Activated T-cell treated with anti-CD3 and anti-CD28 coated beads, Interleukin-2, amount 50 U/mL, for 1 hour (primary cell): ENCODE results near the gene EPHA8.

Experiments used
- DNase-seq: peaks from one replicate; pipeline ENCODE4 v3.0.0-alpha.2; 2020

The EPHA8 gene

DNA sequence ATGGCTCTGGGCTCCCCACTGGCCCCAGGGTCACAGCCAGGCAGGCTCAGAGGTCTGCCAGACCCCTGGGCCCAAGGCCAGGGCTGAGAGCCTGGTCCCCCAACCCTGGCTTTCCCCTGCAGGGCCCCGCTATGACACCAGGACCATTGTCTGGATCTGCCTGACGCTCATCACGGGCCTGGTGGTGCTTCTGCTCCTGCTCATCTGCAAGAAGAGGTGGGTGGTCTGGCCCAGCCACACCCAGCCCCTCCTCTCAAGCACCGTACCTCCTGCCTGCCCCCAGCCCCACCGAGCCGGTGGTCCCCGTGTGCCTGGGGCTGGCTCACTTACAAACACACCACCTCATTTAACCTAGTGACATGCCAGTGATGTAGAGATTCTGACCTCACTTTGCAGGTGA, 31.8 kb downstream of the EPHA8 start:
- DNase-seq, result no peak

DNA sequence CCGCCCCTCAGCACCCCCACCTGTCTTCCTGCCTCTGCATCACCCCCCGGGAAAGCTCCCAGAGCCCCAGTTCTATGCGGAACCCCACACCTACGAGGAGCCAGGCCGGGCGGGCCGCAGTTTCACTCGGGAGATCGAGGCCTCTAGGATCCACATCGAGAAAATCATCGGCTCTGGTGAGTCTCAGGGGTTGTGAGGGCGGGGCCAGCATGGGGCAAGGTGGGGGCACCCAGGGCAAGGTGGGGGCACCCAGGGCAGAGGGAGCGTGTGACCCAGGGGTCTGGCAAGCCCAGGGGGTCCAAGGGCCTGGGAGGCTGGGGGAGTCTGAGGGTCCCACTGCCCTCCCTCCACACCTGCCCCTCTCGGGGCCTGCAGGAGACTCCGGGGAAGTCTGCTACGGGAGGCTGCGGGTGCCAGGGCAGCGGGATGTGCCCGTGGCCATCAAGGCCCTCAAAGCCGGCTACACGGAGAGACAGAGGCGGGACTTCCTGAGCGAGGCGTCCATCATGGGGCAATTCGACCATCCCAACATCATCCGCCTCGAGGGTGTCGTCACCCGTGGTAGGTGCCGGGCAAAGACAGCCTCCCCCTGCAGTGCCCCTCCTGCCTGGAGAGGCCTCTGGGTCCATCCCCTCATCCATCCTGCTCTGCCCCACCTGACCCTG, 34.1 kb downstream of the EPHA8 start:
- no peak for DNase-seq

DNA sequence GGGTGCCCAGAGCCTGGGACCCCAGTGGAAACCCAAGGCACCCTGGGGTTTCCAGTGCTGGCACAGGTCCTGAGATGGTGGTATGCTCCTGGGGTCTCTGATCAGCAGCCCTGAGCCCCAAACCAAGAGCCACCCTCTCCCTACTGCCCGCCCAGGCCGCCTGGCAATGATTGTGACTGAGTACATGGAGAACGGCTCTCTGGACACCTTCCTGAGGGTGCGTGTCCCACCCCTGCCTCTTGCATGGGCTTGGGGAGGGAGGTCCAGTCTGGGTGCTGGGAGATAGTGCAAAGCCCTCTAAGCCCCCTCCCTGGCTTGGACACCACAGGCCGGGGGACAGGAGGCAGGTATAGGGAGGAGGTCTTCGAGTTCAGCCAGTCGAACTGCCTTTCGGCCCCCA, 34.7 kb downstream of the EPHA8 start:
- no peak for DNase-seq

DNA sequence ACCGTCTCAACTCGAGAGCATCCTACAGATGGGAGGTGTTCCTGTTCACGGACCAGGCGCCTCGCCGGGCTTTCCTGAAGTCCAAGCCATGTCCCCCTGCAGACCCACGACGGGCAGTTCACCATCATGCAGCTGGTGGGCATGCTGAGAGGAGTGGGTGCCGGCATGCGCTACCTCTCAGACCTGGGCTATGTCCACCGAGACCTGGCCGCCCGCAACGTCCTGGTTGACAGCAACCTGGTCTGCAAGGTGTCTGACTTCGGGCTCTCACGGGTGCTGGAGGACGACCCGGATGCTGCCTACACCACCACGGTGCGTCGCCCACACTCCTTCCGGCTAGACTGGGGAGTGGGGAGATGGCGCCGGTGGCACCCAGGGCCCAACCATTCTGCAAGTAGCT, 35.4 kb downstream of the EPHA8 start:
- no peak for DNase-seq

DNA sequence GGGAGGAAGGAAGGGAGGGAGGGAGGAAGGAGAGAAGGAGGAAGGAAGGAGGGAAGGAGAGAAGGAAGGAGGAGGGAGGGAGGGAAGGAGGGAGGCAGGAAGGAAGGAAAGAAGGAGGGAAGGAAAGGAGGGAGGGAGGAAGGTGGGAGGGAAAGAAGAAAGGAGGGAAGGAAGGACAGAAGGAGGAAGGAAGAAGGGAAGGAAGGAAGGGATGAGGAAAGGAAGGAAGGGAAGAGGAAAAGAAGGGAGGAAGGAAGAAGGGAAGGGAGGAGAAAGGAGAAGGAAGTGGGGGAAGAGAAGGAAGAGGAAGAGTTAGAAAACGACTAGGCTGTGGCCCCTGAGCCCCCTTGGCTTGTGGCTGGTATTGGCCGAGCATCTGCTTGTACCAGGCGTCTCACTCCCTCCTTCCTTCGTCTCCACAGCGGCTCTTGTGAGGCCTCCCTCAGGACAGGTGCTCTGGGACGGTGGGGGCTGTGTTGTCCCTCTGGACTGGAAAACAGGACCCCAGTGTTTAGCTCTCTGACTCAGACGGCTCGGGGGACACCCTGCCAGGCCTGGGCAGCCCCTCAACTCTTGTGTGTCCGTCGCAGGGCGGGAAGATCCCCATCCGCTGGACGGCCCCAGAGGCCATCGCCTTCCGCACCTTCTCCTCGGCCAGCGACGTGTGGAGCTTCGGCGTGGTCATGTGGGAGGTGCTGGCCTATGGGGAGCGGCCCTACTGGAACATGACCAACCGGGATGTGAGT, 37.0 kb downstream of the EPHA8 start:
- no peak for DNase-seq

DNA sequence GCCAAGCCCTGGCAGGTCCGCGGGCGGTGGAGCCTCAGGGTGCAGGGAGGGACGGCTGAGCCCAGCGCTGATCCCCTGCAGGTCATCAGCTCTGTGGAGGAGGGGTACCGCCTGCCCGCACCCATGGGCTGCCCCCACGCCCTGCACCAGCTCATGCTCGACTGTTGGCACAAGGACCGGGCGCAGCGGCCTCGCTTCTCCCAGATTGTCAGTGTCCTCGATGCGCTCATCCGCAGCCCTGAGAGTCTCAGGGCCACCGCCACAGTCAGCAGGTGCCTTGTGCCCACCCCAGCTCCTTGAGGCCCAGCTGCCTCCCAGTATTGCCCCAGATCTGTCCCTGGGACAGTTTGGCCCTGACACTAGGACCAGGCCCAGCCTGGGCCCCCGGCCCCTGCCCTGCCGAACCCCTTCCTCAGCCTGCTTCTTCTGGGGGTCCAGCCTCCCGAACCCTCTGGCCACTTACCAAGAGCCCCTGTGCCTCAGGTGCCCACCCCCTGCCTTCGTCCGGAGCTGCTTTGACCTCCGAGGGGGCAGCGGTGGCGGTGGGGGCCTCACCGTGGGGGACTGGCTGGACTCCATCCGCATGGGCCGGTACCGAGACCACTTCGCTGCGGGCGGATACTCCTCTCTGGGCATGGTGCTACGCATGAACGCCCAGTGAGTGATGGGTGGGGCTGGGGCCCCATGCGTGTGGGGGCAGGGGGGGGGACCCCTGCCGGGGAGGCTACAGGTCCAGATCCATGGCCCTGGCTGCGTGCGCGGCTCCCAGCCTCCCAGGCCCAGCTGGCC, 37.7 kb downstream of the EPHA8 start:
- DNase-seq, result no peak

DNA sequence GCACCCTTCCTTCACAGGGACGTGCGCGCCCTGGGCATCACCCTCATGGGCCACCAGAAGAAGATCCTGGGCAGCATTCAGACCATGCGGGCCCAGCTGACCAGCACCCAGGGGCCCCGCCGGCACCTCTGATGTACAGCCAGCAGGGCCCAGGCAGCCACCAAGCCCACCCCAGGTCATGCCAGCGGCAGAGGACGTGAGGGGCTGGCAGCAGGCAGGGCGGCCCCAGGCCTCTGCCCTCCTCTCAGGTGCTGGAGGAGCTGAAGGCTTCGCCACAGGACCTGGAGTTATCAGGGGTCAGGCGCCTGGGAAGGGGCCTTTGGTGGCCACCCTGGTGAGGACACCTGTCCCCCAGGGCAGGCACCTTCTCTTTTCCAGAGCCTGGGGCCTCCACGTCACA, 38.3 kb downstream of the EPHA8 start:
- DNase-seq, result no peak

DNA sequence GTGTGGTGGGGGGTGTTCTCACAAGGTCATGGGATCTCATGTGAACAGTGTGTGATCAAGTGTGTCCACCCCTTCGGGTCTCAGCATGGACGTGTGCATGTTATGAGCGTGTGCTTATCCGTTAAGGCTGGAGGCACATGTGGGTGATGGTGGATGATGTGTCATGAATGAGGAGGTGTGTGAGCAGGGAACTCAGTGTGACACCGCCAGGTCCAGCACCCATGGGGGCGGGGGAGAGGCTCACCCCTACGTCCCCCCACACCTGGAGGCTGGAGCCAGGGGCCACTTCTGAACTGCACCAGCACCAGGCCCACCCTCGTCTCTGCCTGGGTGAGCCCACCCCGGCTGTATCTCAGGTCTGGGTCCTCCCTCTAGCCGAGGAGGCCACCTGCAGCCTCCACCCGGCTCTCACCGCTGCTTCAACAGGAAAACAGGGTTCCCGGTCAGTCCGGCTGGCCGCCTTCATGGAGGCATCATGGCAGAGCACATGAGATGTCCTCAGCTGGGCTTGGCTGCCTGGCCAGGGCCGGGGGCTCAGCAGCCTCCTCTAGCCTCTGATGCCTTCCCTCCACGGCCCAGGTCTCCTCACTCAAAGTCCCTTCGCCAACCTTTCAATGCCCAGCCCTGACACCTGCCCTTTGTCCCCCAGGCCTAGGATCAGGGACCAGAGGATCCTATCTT, 38.9 kb downstream of the EPHA8 start:
- DNase-seq, result no peak

DNA sequence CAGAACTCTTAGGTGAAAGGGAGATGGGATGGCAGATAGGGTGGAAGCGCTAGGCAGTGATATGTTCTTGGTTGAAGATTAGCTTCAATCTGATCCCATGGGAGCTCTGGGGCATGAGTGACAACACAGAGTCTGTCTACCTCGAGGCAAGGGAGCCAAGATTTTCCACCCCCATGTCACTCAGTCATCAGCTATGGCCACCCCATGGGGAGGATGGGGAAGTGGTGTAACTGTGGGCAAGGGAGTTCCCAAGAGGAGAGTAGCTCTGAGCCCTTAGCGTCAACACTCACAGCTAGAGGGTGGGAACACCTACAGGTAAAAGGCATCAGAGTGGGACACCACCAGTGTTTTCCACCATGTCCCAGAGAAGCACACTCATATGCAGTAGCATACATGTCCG, 42.9 kb downstream of the EPHA8 start:
- no peak for DNase-seq

DNA sequence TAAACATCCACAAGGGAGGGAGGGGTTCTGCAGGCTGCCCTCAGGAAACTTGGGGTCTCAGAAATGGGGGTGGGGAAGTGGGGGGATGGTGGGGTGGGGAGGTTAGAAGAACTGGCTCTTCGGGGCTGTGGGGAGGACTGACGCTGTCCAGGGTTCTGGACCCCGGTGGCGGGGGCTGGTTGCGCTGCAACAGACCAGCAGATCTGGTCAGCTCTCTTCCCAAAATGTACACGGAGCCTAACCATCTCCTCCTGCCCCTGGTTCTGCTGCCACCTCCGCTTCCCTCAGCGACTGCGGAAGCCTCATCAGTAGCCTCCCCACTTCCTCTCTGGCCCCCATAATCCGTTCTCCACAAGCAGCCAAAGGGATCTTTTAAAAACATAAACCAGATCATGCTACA, 43.9 kb downstream of the EPHA8 start:
- DNase-seq, result no peak

DNA sequence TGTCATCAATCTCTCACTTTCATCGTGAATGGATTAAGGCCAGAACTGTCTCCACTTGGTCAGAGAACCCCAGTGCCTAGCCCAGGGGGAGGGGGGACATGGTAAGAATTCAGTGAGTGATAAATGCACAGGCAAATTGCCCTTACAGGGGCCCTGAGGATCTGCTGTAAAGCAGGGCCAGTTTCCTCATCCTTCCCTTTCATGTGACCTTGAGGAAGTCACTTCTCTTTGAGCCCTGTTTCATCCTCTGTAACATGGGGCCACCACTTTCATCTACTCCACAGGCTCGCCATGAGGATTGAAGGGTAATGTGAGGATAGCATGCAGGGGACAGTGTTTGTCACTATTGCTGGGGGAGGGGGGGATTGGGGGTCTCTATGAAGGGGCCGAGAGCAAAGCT, 45.1 kb downstream of the EPHA8 start:
- no peak for DNase-seq

DNA sequence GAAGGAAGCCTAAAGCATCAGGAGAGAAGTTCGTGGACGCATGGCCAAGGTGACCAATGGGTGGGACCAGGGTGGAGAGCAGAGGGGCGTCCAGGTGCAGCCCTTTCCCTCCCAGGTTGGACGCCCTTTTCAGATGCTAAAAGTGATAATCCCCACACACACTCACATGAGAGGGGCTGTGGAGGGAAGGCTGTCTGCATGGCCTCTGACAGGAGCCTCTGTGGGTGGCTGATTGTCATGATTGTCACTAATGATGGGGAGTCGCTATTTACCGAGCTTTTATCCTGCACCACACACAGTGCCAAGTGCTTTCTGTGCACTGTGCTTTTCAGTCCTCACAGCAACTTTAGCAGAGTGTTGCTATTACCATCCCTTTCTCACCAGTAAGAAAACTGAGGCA, 46.0 kb downstream of the EPHA8 start:
- DNase-seq, result no peak

DNA sequence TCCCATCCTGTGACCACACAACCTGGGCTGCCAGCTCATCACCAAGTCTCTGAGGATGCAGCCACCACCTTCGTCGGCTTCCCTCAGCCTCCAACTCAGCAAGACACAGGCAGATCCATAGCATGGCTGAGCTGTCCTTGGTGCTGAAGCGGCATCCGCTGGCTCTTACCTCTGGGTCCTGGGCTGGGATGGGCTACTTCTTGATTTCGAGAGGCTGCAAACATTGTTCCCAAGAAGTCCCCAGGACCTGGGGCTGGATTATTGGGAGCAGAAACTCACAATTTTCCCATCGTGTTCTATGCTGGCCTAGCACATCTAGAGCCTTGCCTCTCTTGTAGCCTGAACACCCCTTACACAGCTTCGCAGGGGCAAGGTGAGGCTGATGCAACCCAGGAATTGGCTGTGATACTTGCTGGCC, 48.2 kb downstream of the EPHA8 start:
- DNase-seq, result no peak

DNA sequence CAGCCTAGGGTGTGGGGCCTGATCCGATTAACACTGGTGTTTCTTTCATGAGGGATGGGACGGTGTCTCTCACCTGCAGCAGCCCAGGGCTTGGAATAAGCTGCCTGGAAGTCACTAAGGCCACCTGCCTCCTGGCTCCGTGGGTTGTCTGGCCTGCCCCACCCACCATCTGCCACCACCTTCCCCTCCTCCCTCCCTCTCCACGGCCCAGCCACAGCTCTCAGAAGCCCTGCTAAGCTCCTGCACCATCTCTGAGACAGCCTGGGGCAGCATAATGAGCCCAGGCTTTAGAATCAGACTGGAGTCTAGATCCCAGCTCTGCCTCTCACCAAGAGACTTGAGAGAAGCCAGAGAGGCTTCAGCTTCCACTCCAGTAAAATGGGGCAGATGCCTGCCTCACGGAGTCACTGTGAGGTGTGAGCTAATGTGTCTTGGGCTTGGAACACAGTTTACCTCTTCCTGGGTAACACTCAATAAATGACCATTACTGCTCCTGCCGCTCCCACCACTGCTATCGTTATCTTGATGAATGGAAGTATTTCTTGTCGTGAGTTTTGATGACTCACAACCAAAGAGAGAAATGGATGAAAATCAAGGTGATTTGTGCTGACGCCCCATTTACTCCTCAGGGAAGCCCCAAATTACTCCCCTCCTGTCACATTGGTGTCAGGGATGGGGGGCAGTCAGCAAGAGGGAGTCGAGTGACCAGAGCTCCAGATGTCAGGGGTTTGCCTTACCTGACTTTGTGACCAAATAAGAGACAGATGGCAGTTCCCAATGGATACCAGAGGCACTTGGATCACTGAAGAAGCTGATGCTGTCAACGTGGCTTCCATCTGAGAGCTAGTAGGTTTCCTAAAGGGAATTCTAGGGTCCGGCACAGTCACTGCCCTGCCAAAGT, 49.6 kb downstream of the EPHA8 start:
- no peak for DNase-seq

DNA sequence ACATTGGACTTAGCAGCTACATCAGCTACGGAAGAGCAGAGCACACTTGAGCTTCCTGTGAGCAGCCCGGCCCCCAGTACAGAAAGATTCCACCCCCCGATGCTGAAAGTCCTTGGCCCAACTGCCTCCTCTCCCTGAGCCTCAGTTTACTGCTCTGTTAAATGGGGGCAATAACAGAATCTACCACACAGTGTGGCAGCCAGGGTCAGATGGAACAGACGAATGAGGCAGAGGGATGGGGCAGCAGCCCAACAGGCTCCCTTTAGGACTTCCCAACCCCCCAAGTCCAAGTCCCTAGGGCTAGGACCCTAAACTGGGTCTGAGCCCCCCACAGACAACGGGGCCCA, 50.3 kb downstream of the EPHA8 start:
- DNase-seq, result no peak

DNA sequence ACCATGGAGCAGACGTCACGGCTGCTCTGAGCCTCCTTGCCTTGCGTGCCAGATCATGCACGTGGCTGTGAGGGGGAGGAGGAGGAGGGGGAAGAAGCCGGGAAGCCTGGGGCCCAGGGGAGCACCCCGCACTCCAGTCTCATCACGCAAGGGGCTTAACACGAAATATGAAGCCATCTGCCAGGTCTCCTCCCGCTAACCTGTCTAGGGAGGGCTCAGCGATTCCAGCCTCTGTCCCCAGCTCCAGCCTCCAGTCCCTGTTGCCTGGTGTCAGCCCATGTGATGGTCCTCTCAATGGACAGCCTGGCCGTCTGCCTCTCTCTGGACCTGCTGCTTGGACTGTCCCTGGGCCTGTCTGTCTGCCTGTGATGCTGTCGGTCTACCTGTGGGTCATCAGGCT, 50.7 kb downstream of the EPHA8 start:
- no peak for DNase-seq

DNA sequence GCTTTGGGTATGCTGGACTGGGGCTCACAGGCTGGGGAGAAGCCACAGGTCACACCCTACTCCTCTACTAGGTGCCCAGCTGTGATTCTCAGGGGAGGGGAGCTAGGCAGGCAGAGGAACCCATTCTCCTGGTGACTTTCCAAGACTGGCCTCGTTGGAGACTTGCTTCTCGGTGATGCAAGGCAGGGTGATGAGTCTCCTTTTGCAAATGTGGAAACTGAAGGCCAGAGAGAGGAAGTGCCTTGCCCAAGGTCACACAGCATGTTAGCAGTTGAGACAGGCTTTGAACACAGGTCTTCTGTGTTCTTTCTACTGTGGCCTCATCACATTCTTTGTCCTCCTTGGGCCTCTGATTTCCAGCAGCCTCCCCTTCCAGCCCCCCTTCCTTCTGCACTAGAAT, 52.6 kb downstream of the EPHA8 start:
- no peak for DNase-seq

DNA sequence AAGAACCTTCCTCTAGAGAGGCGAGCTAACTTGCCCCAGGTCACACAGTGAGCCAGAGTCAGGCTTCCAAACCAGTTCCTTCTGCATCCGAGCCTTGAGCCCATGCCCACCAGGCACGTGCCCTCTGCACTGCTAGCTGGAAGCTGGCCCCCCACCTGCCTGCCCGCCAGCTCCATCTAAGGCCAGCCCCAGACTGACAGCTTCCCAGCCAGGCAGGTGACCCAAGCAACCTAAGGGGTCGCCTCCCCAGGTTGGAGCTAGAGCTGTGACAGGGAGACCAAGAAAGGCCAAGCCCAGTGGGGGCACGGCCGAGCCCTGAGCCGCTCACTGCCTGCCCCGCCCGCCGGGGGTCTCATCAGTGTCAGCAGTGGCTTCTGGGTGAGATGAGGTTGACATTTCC, 53.3 kb downstream of the EPHA8 start:
- no peak for DNase-seq

DNA sequence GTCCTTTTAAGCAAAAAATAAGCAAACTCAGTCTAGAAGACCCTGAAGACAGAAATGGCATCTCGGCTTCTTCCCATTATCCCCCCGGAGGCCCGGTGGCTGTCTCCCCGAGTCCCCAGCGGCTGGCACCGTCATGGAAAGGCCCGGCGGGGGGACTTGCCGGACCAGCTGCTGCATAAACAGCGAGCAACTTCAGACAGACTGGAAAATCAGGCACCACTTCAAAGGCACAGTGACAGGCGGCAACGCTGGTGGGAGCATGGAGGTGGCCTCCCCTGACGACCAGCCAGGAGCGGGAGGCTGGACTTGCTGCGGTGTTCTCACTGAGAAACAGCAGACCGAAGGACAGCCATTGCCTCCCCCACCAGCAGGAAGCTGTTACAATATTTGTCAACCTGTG, 54.8 kb downstream of the EPHA8 start:
- no peak for DNase-seq

DNA sequence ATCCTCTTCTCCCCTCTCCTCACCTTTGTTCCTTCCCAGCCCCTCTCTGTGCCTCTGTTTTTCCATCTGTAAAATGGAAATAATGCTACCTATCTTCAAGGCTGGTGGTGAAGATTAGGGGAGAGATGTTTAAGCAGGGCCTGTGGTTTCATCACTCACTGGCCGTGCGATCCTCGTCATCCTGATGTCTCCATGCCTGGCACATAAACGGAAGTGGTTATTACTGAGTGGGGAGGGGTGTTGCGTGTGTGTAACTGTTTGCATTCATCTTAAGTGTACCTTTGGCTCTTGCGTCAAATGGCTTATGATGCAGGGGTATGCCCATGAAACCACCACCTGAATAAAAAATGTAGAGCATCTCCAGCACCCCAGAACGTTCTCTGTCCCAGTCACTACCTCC, 56.0 kb downstream of the EPHA8 start:
- DNase-seq, result no peak

DNA sequence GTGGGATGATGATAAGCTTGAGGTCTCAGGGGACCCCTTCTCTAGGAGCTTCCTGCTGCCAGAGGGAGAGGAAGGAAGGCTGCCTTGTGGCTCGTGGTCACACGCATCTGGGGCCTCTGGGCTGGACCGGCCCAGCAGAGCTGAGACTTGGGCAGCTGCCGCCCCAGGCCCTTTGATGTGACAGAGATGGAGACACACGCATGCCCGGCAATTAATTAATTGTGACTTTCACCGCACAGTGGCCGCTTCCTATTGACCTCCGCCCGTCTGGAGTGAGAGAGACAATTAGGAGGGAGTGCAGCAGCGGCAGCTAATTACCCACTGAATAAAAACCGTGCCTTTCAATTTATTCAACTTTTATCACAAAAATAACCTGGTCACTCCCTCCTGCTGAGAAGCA, 56.5 kb downstream of the EPHA8 start:
- DNase-seq, result no peak

DNA sequence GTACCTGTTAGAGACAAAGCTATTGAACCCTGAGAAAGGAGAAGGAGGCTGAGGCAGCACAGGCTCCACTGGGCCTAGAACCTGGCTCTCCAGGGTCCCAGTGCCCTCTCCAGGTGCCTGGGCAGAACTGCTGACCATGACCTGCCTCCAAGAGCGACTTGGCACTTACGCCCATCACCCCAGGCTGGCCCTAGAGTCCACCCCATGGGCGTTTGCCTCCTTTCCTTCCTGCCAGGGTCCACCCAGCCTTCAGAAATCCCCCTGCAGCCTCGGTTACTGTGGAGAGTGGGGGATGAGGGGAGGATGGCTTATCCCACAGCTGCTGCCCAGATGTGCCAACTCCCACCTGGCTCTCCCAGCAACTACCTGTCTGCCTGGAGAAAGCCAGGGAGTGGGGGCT, 58.5 kb downstream of the EPHA8 start:
- DNase-seq, result no peak
